HCT116 (cell line): Measurements from ENCODE around the gene MTHFSD. TPM values are rescaled to one million over a fixed set of nuclear protein-coding genes. Genes with fewer than 3 reads are reported as not detected.

Experiments
- ATAC-seq: fragments of 200-7000 bp; cut with Tn5 transposase; 2 replicates; pipeline ENCODE4 v1.9.1; 2020; ENCODE audit warnings: mild to moderate bottlenecking, moderate library complexity
- BruUV-seq: library from RNA; stranded (reverse); fragments of 400-500 nt; replicated peaks from 2 replicates; lab custom pipeline; 2021; lab: Mats Ljungman, UMichigan
- CTCF ChIA-PET: fragments of 300-600 bp; sonication (Branson Sonifier 250); formaldehyde crosslinking; loops from one replicate; lab custom pipeline; 2021; ENCODE audit warnings: antibody characterized with exemption; lab: Charles Lee
- POLR2A ChIA-PET: fragments of 300-600, 350-600 bp; sonication (Branson Sonifier 250); formaldehyde crosslinking; loops from one replicate; lab custom pipeline; 2021; ENCODE audit warnings: antibody characterized with exemption; lab: Charles Lee
- RAD21 ChIA-PET, 2 experiments: fragments of 300-600 bp; sonication (Branson Sonifier 250); formaldehyde crosslinking; loops; one replicate each; lab custom pipeline; 2023; ENCODE audit warnings: low total read pairs in 2 of 2; ENCODE audit not compliant: uncharacterized antibody in 2 of 2, unreplicated experiment in 2 of 2, low non-redundant PET in 1 of 2; lab: Charles Lee
- DNase-seq: peaks from one replicate; pipeline ENCODE4 v3.0.0-alpha.2; 2010; ENCODE audit warnings: low read depth, low spot score
- H2AFZ ChIP-seq: fragments of 200-600 bp; shearing (Covaris generic), sonication (generic); 2 replicates; pipeline ENCODE4 v1.6.1; 2017; ENCODE audit warnings: low read depth, mixed run types, mixed read lengths, antibody characterized with exemption, low read length; ENCODE audit not compliant: poor library complexity, severe bottlenecking
- H3K27ac ChIP-seq: 2 replicates; pipeline ENCODE4 v1.5.1; 2012; ENCODE audit warnings: low read depth, low read length
- H3K27me3 ChIP-seq: fragments of 200-600 bp; sonication (generic); 2 replicates; pipeline ENCODE4 v1.6.1; 2016; ENCODE audit warnings: mixed run types, low read length, mixed read lengths; ENCODE audit not compliant: insufficient read depth
- H3K36me3 ChIP-seq, 2 experiments: fragments of 200-500 bp in 1 of 2; fragments of 200-600 bp in 1 of 2; sonication (Bioruptor generic) in 1 of 2; sonication (generic) in 1 of 2; 2 replicates each; pipeline versions ENCODE4 v1.5.1 to v1.6.1; 2014 to 2016; ENCODE audit warnings: low read length in 2 of 2, inconsistent platforms in 1 of 2, mixed read lengths in 1 of 2, mixed run types in 1 of 2; ENCODE audit not compliant: insufficient read depth in 2 of 2, control insufficient read depth in 1 of 2
- H3K4me1 ChIP-seq, 2 experiments: fragments of 200-600 bp in 1 of 2; sonication (generic) in 1 of 2; 2 replicates each; pipeline versions ENCODE4 v1.5.1 to v1.6.1; 2012 to 2017; ENCODE audit warnings: low read length in 2 of 2, inconsistent platforms in 1 of 2, mild to moderate bottlenecking in 1 of 2, mixed read lengths in 1 of 2, mixed run types in 1 of 2, moderate library complexity in 1 of 2; ENCODE audit not compliant: insufficient read depth in 2 of 2, control insufficient read depth in 1 of 2
- H3K4me2 ChIP-seq: fragments of 200-600 bp; sonication (generic); 2 replicates; pipeline ENCODE4 v1.6.1; 2017; ENCODE audit warnings: mixed run types, low read length, mixed read lengths
- H3K4me3 ChIP-seq, 2 experiments: fragments of 200-600 bp in 1 of 2; sonication (generic) in 1 of 2; replicated peaks in 1 of 2; 2 replicates each; pipeline ENCODE4 v1.5.1; 2011 to 2016; ENCODE audit warnings: low read length in 2 of 2, control low read depth in 1 of 2, low read depth in 1 of 2, mild to moderate bottlenecking in 1 of 2, mixed read lengths in 1 of 2, mixed run types in 1 of 2
- H3K79me2 ChIP-seq: fragments of 200-600 bp; sonication (generic); 2 replicates; pipeline ENCODE4 v1.6.1; 2017; ENCODE audit warnings: mild to moderate bottlenecking, mixed run types, low read length, moderate library complexity, mixed read lengths; ENCODE audit not compliant: insufficient read depth
- H3K9ac ChIP-seq: fragments of 200-600 bp; sonication (generic); 2 replicates; pipeline ENCODE4 v1.6.1; 2016; ENCODE audit warnings: low read length, mixed read lengths
- H3K9me2 ChIP-seq: fragments of 200-600 bp; sonication (generic), shearing (Covaris generic); 2 replicates; pipeline ENCODE4 v1.6.1; 2017; ENCODE audit warnings: mixed run types, mild to moderate bottlenecking, moderate library complexity; ENCODE audit not compliant: insufficient read depth
- H3K9me3 ChIP-seq, 2 experiments: fragments of 200-500 bp in 1 of 2; fragments of 200-600 bp in 1 of 2; sonication (Bioruptor generic) in 1 of 2; sonication (generic) in 1 of 2; 2 replicates each; pipeline ENCODE4 v1.6.1; 2014 to 2017; ENCODE audit warnings: low read length in 2 of 2, mixed read lengths in 2 of 2, inconsistent platforms in 1 of 2, low read depth in 1 of 2, mild to moderate bottlenecking in 1 of 2, mixed run types in 1 of 2, moderate library complexity in 1 of 2; ENCODE audit not compliant: control insufficient read depth in 1 of 2, insufficient read depth in 1 of 2
- H4K20me1 ChIP-seq: fragments of 200-600 bp; sonication (generic), shearing (Covaris generic); 2 replicates; pipeline ENCODE4 v1.6.1; 2017; ENCODE audit warnings: mixed run types, mild to moderate bottlenecking, moderate library complexity; ENCODE audit not compliant: insufficient read depth
- ATF3 ChIP-seq: IDR thresholded peaks from 2 replicates; pipeline ENCODE4 v1.6.1; 2012
- EGR1 ChIP-seq: IDR thresholded peaks from 2 replicates; pipeline ENCODE4 v1.6.1; 2012; ENCODE audit warnings: low read depth
- ELF1 ChIP-seq: IDR thresholded peaks from 2 replicates; pipeline ENCODE4 v1.6.1; 2012; ENCODE audit warnings: low read depth, borderline replicate concordance
- FOSL1 ChIP-seq: IDR thresholded peaks from 2 replicates; pipeline ENCODE4 v1.6.1; 2012; ENCODE audit warnings: low read depth
- POLR2A ChIP-seq: IDR thresholded peaks from 2 replicates; pipeline ENCODE4 v1.7.0; 2011; ENCODE audit warnings: borderline replicate concordance; ENCODE audit not compliant: insufficient read depth, insufficient read length; ENCODE audit errors: extremely low read depth
- POLR2AphosphoS5 ChIP-seq: IDR thresholded peaks from 2 replicates; pipeline ENCODE4 v1.6.1; 2011; ENCODE audit warnings: mild to moderate bottlenecking, low read depth, low read length, moderate library complexity
- SIN3A ChIP-seq: IDR thresholded peaks from 2 replicates; pipeline ENCODE4 v1.6.1; 2012; ENCODE audit warnings: low read depth
- SRF ChIP-seq: IDR thresholded peaks from 2 replicates; pipeline ENCODE4 v1.6.1; 2012; ENCODE audit warnings: low read depth
- ZBTB33 ChIP-seq: IDR thresholded peaks from 2 replicates; pipeline ENCODE4 v1.6.1; 2011; ENCODE audit warnings: mild to moderate bottlenecking, low read length, moderate library complexity; ENCODE audit not compliant: insufficient replicate concordance; ENCODE audit errors: extremely low read depth
- intact Hi-C: fragments of 100-400 bp; cut with micrococcal nuclease; formaldehyde crosslinking; loops from 2 replicates; pipeline ENCODE4 v1.10.0; 2022
- total RNA-seq: library from RNA; stranded (reverse); gene quantifications from one replicate; pipeline ENCODE4 v1.2.1, GENCODE V29; 2021; ENCODE audit not compliant: unreplicated experiment

Gene MTHFSD
- total RNA-seq, 1 experiment from 2014 or later = 33.1 TPM

GRCh38 chr16:86555704-86556075, 655 bp upstream of the MTHFSD start:
- Histone ChIP-seq H3K79me2 (peaks cover 19% of the 10 kb centered on the region), H3K4me1 (peaks cover 4 to 15% of the 10 kb centered on the region in 2 experiments; a peak in 3 of 4 replicates), H3K36me3 (peaks cover 7 to 15% of the 10 kb centered on the region in 2 experiments; a peak in 2 of 4 replicates), H3K9ac (peak overlapping the region; percentile 94), H4K20me1 (no peaks in the 10 kb centered on the region; the same call in 1 of the 2 replicates)
- no peak for DNase-seq
- intact Hi-C loops = no loop called here
- CTCF ChIA-PET = no interaction called here
- TF ChIP-seq SIN3A (no peak), SRF (no peak), POLR2A (no peak), POLR2AphosphoS5 (no peak), EGR1 (no peak), FOSL1 (no peak), ATF3 (no peak), ZBTB33 (no peak)
- TF ChIP-seq, all 23 proteins: peak for 0
- no peaks in the 10 kb centered on the region for H3K9me3 ChIP-seq
- H2AFZ ChIP-seq = no peak overlapping the region
- peak overlapping the region; percentile 92 to 93 for H3K4me3 ChIP-seq
- no peaks in the 10 kb centered on the region for H3K9me2 ChIP-seq
- peak overlapping the region; percentile 45 for H3K27ac ChIP-seq
- ATAC-seq = no peak
- H3K27me3 ChIP-seq = peaks cover 4% of the 10 kb centered on the region; the same call in 1 of the 2 replicates
- ChIA-PET POLR2A (no interaction called here), RAD21 (no interaction called here)
- H3K4me2 ChIP-seq = peak overlapping the region; percentile 97
- BruUV-seq = no TSS peak

GRCh38 chr16:86554599-86554916, 477 bp downstream of the MTHFSD start:
- Histone ChIP-seq H3K36me3 (peaks cover 7 to 23% of the 10 kb centered on the region in 2 experiments; a peak in 2 of 4 replicates), H3K27ac (peak overlapping the region; percentile 65), H4K20me1 (no peaks in the 10 kb centered on the region; the same call in 1 of the 2 replicates), H3K9me2 (no peaks in the 10 kb centered on the region), H3K4me2 (peak overlapping the region; percentile 97), H3K4me1 (peaks cover 4 to 15% of the 10 kb centered on the region in 2 experiments; a peak in 3 of 4 replicates), H3K9me3 (no peaks in the 10 kb centered on the region), H3K4me3 (peak overlapping the region; percentile 92 to 93), H3K79me2 (peaks cover 19% of the 10 kb centered on the region), H2AFZ (no peak overlapping the region), H3K27me3 (peaks cover 4% of the 10 kb centered on the region; the same call in 1 of the 2 replicates), H3K9ac (peak overlapping the region; percentile 94)
- ChIA-PET POLR2A (no interaction called here), RAD21 (no interaction called here), CTCF (interaction anchor here (1.0 to 1.7 kb wide), 2 partner anchors 523 to 1081 kb away, joined by 3 to 4 read pairs; no protein-coding TSS in a partner anchor)
- BruUV-seq = TSS peak; percentile 56
- peak; percentile 4 for ATAC-seq
- TF ChIP-seq SIN3A (peak; percentile 3; the same call in 1 of the 2 replicates), SRF (no peak), ELF1 (no peak)
- no peak for DNase-seq
- intact Hi-C loops = no loop called here
